Femur (tissue), 1 donor: ENCODE results near the gene UQCRH.
"Not testable (repeated sequence)": the region's sequence is repeated elsewhere in the genome, so short reads cannot be mapped to it uniquely, and the experiment has no call there.

Experiments used
- DNase-seq: peaks from one replicate; pipeline ENCODE4 v3.0.0-alpha.2; 2017

Gene UQCRH

DNA sequence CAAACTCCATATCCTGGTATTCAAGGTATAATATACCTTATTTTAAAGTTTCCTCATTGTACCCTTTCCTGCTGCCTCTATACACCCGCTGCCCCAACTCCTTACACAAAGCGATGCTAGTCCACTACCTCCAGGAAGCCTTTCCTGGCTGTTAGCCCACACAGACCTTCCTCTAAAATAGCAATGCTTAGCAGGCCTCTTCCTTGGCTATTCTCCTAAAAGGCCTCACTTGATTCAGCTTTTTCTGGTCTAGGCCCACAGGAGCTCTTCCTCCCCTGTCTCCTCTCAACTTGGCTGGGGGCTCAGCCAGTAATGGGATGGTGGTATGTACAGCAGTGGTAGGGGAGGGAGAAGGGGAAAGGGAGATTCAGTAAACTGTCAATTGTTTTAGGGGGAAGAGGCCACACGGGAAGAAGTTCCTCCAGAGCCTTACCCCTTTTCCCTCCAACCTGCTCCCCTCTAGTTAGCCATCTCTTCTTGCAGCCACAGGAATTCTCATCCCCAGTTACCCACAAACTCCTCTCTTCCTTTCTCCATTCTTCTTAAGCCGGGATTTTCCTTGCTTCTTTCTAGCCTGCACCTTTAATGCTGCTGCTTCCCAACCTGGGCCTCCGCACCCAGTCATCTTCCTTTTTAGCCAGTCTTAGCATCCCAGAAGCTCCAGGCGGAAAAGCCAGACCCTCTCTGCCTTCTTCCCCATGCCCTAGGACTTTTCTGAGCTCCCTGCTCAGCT lies 2.7 kb upstream of the UQCRH start:
- DNase-seq, result peak; percentile 44

DNA sequence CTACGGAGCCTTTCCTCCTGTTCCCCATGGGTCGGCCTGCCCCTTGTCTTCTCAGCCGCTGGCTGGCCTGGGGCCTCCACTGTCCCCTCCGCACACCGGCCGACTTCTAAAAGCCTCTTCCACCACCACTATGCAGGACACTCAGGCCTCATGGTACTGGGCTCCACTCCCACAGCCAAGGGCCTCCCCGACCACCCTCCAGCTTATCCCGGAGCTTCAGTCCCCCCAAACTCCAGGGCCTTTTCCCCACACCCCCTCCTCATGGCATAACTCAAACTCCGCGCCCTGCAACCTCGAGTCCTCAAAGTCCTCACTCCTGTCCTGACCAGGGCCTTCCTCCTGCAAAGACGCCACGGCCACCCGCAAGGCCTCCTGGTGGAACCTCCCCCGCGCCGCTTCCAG lies 2.1 kb upstream of the UQCRH start:
- DNase-seq, result no peak

DNA sequence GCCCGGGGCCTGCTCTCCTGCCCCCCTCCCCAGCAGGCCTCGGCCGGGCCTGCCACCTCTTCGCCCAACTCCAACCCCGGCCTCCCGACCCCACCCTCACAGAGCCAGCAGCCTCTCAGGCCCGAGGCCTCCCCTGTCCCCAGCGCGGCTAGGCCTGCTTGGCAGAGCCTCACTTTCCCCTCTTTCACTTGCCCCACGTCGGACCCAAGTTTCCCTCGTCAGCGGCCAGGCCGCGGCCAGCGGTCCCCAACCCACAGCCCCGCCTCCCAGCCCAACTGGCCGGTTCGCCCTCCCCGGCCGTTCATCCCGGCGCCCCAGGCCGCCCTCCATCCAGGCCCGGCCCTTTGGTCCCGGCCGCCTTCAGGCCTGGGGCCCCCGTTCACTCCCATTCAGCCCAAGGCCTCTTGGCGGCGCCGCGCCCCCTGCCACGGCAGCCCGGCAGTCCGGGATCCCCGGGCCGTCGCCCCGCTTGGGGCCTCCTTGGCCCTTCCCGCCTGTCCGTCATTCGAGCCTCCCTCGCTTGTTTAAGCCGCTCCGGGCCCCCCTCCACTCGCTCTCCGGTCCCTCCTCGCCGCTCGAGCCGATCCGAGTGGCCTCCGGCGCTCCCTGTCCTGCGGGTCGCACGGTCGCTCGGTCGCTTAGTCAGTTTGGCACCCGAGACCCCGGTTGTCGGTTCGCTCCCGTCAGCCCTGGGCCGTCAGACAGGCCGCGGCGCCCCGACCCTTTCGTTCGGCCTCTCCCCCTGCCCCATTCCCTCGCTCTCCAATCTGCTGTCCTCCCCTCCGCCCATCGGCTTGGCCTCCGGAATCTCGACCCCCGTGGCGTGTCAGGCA lies 1.5 kb upstream of the UQCRH start:
- DNase-seq, result peak; percentile 72

DNA sequence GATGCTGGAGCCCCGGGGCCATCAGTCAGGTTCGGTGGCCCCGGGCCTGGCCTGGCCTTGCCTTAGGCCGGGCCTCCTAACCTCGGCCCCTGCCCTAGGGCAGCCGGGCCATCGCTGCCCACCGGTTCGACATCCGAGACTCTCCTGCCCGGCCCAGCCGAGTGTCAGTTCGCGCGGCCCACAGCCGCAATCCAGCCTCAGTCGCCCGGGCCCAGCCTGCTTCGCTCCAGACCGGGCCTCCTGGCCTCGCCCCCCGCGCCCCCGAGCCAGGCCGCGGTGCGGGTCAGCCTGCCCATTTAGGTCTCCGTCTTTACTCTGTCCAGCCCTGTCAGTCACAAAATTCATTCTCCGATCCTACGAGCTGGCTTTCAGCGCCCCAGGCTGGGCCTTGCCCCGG lies 859 bp upstream of the UQCRH start:
- DNase-seq, result no peak

DNA sequence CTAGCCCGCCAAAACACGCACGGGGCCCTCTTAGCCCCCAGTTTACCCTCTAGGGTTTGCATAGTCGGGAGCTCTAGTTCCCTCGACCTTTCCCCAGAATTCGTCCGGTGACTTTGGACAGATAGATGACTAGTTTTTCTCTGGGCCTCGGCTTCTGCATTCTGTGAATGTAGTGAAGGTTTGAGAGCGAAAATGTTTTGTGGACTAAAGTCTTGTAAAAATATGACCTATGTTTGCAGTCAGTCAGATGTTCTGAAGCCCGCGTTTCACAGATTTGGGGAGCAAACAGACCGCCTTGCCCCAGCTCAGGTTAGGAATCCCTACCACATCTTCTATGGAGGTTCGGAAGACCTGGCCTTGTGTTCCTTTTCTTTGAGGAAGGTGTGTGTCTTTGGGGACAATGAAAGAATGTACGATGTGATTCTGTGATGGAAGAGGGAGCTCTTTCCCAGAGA lies 401 bp downstream of the UQCRH start:
- DNase-seq, result no peak

DNA sequence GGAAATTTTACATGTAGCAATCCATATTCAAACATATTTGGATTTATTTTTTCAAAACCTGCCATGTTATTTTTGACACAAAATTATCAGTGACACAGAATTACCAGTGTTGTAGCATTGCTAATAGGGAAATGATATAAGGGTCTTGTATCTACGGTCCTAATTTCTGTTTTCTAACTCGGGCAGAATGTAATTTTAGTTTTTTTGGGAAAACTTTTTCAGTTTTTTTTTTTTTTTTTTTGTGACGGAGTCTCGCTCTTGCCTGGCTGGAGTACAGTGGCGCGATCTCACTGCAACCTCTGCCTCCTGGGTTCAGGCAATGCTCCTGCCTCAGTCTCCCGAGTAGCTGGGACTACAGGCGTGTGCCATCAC lies 2.6 kb downstream of the UQCRH start:
- no peak for DNase-seq

DNA sequence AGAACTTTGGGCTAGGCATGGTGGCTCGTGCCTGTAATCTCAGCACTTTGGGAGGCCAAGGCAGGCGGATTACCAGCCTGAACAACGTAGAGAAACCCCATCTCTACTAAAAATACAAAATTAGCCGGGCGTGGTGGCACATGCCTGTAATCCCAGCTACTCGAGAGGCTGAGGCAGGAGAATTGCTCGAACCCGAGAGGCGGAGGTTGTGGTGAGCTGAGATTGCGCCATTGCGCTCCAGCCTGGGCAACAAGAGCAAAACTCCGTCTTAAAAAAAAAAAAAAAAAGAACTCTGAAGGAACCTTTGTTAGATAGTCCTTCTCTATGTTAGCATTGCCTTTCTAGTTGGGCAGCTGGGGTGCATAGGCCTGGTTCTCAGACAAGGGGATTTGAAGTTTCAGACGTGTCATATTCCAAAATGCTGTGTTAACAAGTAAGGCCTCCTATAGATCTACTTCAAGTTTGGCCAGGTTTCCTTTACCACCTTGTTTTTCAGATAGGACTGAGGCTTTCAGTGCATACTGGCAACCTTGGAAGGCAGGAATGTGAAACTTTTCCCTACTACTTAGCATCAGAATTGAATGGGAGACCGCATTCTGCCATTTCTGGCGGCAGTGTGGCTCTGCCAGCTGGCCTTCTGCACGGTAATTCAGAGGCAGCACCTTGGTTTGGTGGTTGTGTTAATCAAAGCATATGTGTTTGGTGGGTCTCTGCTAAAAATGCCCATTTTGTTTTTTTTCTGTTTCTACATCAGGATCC lies 6.1 kb downstream of the UQCRH start:
- DNase-seq, result no peak

DNA sequence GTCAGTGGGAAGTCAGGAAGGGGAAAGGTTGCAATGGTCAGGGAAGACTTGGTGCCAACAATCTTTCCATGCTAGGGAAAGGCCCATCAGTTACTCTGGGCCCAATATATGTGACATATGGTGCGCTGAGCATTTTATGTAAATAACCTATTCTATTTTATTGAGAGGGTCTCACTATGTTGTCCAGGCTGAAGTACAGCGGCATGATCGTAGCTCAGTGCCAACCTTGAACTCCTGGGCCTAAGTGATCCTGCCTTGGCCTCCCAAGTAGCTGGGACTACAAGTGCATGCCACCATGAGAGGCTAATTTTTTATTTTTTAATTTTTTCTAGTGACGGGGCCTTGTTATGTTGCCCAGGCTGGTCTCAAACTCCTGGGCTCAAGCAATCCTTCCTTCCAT lies 6.8 kb downstream of the UQCRH start:
- no peak for DNase-seq

DNA sequence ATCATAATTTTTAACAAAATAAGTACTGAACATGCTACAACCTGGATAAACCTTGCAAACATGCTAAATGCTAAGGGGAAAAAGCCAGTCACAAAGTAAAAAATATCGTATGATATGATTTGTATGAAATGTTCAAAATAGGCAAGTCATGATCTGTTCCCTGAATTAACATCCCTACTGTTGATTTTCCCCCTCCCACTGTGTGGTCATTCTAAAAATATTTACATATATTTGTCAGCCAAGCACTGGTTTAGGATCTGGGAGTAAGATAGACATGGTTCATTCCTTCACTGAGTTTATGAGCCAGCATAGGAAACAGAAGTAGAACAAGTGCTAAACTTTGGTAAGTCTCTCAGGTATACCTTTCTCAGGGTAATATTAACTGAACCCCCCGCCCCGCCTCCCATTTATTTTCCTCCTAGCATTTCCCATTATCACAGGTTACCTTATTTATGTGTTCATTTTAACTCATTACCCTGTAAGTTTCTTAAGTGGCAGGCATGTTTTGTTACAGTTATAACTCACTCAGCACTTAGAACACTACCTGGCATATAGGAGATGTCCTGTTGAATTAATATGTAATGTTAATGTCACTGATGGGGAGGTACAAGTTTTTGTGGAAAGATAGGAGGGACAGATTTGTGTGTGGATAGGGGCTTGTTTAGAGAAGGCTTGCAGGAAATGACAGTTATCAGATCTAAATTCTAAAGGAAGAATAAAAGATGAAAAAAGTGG lies 12.3 kb downstream of the UQCRH start:
- DNase-seq, result no peak

DNA sequence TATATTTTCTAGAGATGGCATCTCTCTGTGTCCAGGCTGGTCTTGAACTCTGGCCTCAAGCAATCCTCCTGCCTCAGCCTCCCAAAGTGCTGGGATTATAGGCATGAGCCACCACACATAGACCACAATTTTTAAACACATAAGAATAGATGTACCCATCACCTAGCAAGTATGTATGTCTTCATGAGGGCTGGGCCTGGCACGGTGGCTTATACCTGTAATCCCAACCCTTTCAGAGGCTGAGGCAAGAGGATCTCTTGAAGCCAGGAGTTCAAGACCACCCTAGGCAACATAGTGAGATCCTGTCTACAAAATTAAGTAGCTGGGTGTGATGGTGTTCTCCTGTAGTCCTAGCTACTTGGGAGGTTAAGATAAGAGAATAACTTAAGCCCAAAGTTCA lies 13.8 kb downstream of the UQCRH start:
- DNase-seq, result no peak

DNA sequence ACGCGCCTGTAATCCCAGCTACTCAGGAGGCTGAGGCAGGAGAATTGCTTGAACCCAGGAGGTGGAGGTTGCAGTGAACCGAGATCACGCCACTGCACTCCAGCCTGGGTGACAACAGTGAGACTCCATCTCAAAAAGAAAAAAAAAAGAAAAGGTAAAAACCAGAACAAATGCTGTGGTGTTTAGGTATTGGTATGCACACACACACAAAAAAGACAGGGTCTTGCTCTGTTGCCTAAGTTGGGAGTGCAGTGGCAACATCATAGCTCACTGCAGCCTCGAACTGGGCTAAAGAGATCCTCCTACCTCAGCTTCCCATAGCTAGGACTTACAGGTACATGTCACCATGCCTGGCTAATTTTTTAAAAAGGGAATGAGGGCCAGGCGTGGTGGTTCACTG lies 15.8 kb downstream of the UQCRH start:
- not testable (repeated sequence) for DNase-seq

DNA sequence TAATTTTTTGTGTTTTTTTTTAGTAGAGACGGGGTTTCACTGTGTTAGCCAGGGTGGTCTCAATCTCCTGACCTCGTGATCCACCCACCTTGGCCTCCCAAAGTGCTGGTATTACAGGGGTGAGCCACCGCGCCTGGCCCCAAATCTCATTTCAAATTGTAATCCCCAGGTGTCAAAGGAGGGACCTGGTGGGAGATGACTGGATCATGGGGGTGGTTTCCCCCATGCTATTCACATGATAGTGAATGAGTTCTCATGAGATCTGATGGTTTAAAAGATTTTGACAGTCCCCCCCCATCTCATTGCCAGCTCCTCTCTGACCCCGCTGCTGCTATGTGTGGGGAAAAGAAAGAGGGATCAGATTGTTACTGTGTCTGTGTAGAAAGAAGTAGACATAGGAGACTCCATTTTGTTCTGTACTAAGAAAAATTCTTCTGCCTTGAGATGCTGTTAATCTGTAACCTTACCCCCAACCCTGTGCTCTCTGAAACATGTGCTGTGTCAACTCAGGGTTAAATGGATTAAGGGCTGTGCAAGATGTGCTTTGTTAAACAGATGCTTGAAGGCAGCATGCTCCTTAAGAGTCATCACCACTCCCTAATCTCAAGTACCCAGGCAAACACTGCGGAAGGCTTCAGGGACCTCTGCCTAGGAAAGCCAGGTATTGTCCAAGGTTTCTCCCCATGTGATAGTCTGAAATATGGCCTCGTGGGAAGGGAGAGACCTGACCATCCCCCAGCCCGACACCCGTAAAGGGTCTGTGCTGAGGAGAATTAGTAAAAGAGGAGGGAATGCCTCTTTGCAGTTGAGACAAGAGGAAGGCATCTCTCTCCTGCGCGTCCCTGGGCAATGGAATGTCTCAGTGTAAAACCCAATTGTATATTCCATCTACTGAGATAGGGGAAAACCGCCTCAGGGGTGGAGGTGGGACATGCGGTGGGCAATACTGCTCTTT lies 16.7 kb downstream of the UQCRH start:
- not testable (repeated sequence) for DNase-seq

DNA sequence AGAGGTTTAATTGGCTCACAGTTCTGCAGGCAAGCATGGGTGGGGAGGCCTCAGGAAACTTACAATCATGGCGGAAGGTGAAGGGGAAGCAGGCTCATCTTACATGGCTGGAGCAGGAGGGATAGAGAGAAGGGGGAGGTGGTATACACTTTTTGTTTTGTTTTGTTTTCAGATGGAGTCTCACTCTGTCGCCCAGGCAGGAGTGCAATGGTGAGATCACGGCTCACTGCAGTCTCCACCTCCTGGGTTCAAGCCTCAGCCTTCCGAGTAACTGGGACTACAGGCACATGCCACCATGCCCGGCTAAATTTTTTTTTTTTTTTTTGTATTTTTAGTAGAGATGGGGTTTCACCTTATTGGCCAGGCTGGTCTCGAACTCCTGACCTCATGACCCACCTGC lies 18.7 kb downstream of the UQCRH start:
- not testable (repeated sequence) for DNase-seq

DNA sequence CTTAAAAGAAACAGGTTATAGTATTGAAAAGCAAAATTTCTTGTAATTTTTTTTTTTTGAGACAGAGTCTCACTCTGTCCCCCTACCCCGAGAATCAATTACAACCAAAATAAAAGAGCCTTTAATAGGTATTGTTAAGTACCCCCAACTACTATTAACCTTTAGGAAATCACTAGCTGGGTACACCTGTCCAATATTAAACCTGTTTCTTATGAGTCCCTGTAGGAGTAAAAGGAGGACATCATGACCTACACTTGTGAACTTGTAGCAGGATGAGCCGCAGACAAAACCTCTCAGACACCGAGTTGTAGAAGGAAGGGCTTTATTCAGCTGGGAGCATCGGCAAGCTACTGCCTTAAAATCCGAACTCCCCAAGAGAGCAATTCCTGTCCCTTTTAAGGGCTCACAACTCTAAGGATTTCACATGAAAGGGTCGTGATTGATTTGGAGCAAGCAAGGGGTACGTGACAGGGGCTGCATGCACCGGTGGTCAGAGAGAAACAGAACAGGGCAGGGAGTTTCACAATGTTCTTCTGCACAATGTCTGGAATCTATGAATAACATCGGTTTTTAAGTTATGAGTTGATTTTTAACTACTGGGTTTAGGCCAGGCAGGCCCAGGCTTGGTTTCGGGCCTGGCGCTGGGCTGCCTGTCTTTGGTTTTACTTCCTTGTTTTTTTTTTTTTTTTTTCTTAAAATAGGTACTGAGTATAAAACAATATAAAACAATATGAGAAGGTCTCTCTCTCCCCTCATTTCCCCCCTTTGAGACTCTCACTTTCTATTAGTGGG lies 22.0 kb downstream of the UQCRH start:
- DNase-seq, result not testable (repeated sequence)

DNA sequence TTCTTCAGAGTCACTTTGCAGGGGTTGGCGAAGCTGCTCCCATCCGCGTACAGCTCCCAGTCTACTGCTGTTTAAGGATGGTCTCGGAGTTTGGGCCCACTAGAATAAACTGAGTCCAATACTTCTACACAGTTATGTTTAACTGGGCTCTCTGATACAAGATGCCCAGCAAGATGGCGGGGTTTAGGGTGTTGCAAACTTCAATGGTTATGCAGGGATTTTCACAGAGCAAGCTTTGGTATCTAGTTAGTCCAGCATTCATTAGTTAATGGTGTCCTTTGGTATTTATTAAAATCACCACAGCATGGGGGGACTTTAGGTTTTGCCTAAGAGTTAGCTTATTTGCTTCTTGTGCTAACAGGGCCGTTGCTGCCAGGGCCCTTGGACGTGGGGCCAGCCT lies 24.7 kb downstream of the UQCRH start:
- not testable (repeated sequence) for DNase-seq

DNA sequence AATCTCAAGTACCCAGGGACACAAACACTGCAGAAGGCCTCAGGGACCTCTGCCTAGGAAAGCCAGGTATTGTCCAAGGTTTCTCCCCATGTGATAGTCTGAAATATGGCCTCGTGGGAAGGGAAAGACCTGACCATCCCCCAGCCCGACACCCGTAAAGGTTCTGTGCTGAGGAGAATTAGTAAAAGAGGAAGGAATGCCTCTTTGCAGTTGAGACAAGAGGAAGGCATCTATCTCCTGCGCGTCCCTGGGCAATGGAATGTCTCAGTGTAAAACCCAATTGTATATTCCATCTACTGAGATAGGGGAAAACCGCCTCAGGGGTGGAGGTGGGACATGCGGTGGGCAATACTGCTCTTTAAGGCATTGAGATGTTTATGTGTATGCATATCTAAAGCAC lies 26.3 kb downstream of the UQCRH start:
- not testable (repeated sequence) for DNase-seq

DNA sequence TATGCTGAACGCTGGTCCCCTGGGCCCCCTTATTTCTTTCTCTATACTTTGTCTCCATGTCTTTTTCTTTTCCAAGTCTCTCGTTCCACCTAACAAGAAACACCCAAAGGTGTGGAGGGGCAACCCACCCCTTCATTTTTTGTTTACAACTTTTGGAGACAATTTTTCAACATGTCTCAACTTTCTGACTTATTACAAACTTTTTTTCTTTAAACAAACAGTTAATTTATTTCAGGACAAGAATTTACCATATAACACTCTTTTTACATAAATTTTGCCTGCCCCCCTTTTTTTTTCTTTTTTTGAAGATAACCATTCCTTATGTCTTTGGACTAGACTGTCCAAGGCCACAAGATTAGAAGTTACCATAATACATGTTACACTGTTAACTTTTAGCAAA lies 26.9 kb downstream of the UQCRH start:
- DNase-seq, result not testable (repeated sequence)

DNA sequence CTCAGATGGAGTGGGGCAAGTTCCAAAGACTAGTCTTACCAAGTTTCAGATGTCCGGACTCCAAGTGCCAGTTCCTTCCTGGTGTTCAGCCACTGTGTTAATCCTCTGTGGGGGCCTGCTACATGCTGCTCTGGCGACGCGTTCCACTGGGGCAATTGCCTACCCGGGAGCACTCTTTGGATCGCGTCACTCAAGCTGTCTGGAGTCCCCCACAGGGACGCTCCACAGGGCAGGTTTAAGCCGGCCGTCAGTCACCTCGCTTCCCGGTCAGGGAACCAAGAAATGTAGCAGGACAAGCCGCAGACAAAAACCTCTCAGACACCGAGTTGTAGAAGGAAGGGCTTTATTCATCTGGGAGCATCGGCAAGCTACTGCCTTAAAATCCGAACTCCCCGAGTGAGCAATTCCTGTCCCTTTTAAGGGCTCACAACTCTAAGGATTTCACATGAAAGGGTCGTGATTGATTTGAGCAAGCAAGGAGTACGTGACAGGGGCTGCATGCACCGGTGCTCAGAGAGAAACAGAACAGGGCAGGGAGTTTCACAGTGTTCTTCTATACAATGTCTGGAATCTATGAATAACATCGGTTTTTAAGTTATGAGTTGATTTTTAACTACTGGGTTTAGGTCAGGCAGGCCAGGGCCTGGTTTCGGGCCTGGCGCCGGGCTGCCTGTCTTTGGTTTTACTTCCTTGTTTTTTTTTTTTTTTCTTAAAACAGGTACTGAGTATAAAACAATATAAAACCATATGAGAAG lies 28.5 kb downstream of the UQCRH start:
- DNase-seq, result not testable (repeated sequence)

DNA sequence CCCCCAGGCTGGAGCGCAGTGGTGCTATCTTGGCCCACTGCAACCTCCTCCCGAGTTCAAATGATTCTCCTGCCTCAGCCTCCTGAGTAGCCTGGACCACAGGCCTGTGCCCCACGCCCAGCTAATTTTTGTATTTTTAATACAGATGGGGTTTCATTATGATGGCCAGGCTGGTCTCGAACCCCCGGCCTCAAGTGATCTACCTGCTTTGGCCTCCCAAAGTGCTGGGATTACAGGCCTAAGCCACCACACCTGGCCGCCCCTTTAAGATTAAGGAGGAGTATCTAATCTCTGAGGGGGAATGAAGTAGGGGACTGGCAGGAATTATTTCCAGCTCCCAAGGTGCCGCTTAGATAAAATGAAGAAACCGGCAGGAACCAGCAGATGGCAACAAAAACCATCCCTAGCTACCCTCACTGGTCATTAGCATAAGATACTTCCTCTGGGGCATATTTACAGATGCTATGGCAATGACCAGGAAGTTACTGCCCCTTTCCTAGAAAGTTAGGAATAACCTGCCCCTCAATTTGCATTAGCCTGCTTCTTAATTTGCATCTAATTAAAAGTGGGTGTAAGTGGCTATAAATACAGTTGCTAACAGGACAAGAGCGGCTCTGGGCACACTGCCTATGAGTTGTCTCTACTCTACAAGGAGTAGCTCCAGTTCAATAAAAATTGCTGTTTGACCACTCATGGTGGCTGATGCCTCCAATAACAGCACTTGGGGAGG lies 30.0 kb downstream of the UQCRH start:
- DNase-seq, result no peak
